Neural progenitor cell (in vitro differentiated cells): ENCODE results near the gene TMEM256. TPM values are rescaled to one million over a fixed set of nuclear protein-coding genes. Genes with fewer than 3 reads are reported as not detected.

Experiments used
- DNase-seq: peaks from one replicate; pipeline ENCODE4 v3.0.0-alpha.2; 2016; ENCODE audit warnings: low spot score
- H2AFZ ChIP-seq: fragments of 200-600 bp; sonication (generic); replicated peaks from 2 replicates; pipeline ENCODE4 v1.6.1; 2016; ENCODE audit warnings: antibody characterized with exemption
- H3F3A ChIP-seq: fragments of 200-600 bp; sonication (generic); 2 replicates; pipeline ENCODE4 v1.6.1; 2016; ENCODE audit warnings: antibody characterized with exemption, low read depth
- H3K27ac ChIP-seq: fragments of 200-600 bp; sonication (generic); 2 replicates; pipeline ENCODE4 v1.5.1; 2016; ENCODE audit warnings: mild to moderate bottlenecking
- H3K27me3 ChIP-seq: fragments of 200-600 bp; sonication (generic); 2 replicates; pipeline ENCODE4 v1.6.1; 2016; ENCODE audit warnings: mild to moderate bottlenecking, moderate library complexity
- H3K36me3 ChIP-seq: fragments of 200-600 bp; sonication (generic); 2 replicates; pipeline ENCODE4 v1.5.1; 2016
- H3K4me1 ChIP-seq: fragments of 200-600 bp; sonication (generic); 2 replicates; pipeline ENCODE4 v1.6.1; 2016; ENCODE audit warnings: mixed run types
- H3K4me2 ChIP-seq: fragments of 200-600 bp; sonication (generic); 2 replicates; pipeline ENCODE4 v1.6.1; 2016
- H3K4me3 ChIP-seq: fragments of 200-600 bp; sonication (generic); 2 replicates; pipeline ENCODE4 v1.5.1; 2016
- H3K79me2 ChIP-seq: fragments of 200-600 bp; sonication (generic); 2 replicates; pipeline ENCODE4 v1.6.1; 2016; ENCODE audit warnings: low read depth
- H3K9ac ChIP-seq: fragments of 200-600 bp; sonication (generic); 2 replicates; pipeline ENCODE4 v1.6.1; 2016
- H3K9me3 ChIP-seq: fragments of 200-600 bp; sonication (generic); 2 replicates; pipeline ENCODE4 v1.5.1; 2016; ENCODE audit warnings: low read depth
- H4K20me1 ChIP-seq: fragments of 200-600 bp; sonication (generic); 2 replicates; pipeline ENCODE4 v1.6.1; 2016; ENCODE audit warnings: low read depth
- H3K27ac Mint-ChIP-seq: 3 replicates; pipeline ENCODE4 v1.8.0; 2021; ENCODE audit warnings: mixed read lengths
- H3K27me3 Mint-ChIP-seq: 2 replicates; pipeline ENCODE4 v1.8.0; 2022; ENCODE audit warnings: low read depth, mild to moderate bottlenecking, inconsistent platforms, moderate library complexity, mixed read lengths; ENCODE audit not compliant: insufficient read depth
- H3K36me3 Mint-ChIP-seq: 3 replicates; pipeline ENCODE4 v1.8.0; 2021; ENCODE audit warnings: mixed read lengths
- H3K4me1 Mint-ChIP-seq: 3 replicates; pipeline ENCODE4 v1.8.0; 2021; ENCODE audit warnings: mixed read lengths
- H3K4me3 Mint-ChIP-seq: 3 replicates; pipeline ENCODE4 v1.8.0; 2021; ENCODE audit warnings: mild to moderate bottlenecking, moderate library complexity, mixed read lengths
- H3K9me3 Mint-ChIP-seq: 3 replicates; pipeline ENCODE4 v1.8.0; 2020; ENCODE audit warnings: mixed read lengths
- EZH2 ChIP-seq: fragments of 200-600 bp; sonication (generic); IDR thresholded peaks from 2 replicates; pipeline ENCODE4 v1.6.1; 2017; ENCODE audit warnings: antibody characterized with exemption, mild to moderate bottlenecking, moderate library complexity
- EZH2phosphoT487 ChIP-seq: fragments of 200-600 bp; sonication (generic); IDR thresholded peaks from 2 replicates; pipeline ENCODE4 v1.6.1; 2017; ENCODE audit warnings: antibody characterized with exemption
- total RNA-seq: library from RNA; depleted of rRNA; stranded (reverse); fragments of >200 nt; gene quantifications from 2 replicates; pipeline ENCODE4 v1.2.3, GENCODE V29; 2015; ENCODE audit warnings: low replicate concordance
- TF ChIP-seq, protein P1 (sequence below): fragments of 200-600 bp; sonication (generic); IDR thresholded peaks from 2 replicates; pipeline ENCODE4 v1.5.1; 2017; ENCODE audit warnings: antibody characterized with exemption, mild to moderate bottlenecking

TMEM256 gene
- total RNA-seq, 1 donor from 2014 or later: 72.0 TPM

- Mint-ChIP-seq H3K9me3 (no peaks in the 10 kb centered on the region), H3K27me3 (peaks cover 11% of the 10 kb centered on the region), H3K36me3 (peaks cover 6% of the 10 kb centered on the region), H3K4me1 (peaks cover 20% of the 10 kb centered on the region), H3K4me3 (no peak overlapping the region), H3K27ac (no peak overlapping the region)
- no peak overlapping the region for H3K9ac ChIP-seq
- H4K20me1 ChIP-seq: peaks cover 4% of the 10 kb centered on the region
- DNase-seq: no peak
- no peaks in the 10 kb centered on the region for H3K36me3 ChIP-seq
- no peak overlapping the region for H2AFZ ChIP-seq
- peaks cover 13% of the 10 kb centered on the region for H3K79me2 ChIP-seq
- H3K4me3 ChIP-seq: no peak overlapping the region
- peaks cover 36% of the 10 kb centered on the region for H3F3A ChIP-seq
- TF ChIP-seq EZH2: no peak
- no peak for TF ChIP-seq EZH2phosphoT487
- H3K4me2 ChIP-seq: no peak overlapping the region
- peaks cover under 1% of the 10 kb centered on the region for H3K27me3 ChIP-seq
- peaks cover 13% of the 10 kb centered on the region for H3K4me1 ChIP-seq
- no peaks in the 10 kb centered on the region for H3K9me3 ChIP-seq
- no peak overlapping the region for H3K27ac ChIP-seq
Measured at GRCh38 chr17:7398612-7399011, 5.3 kb downstream of the TMEM256 start.

DNA sequence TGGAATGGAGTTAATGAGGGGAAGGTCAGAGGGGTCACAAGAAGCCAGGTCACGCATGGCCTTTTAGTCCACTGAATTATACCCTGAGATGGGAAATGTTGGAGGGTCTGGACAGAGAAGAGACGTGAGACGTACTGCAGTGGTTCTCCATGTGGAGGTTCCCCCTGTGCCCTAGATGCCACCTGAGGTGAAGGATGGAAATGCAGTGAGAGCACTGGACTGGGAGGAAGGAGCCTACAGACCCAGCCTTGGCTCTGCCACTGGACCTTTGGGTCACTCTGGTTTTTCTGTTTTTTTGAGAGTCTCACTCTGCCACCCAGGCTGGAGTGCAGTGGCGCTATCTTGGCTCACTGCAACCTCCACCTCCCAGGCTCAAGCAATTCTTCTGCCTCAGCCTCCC, 7.8 kb downstream of the TMEM256 start:
- no peak for DNase-seq
- H3K4me2 ChIP-seq: no peak overlapping the region
- H3K4me3 Mint-ChIP-seq: peak overlapping the region; percentile 48

GRCh38 chr17:7394452-7395191, 9.3 kb downstream of the TMEM256 start, which contains the start of gene PLSCR3:
Gene PLSCR3 (minus strand): TSS chr17:7394525. CDS start chr17:7394110, 415 bp downstream.
- Histone ChIP-seq H3K36me3 (no peaks in the 10 kb centered on the region), H3F3A (peaks cover 16% of the 10 kb centered on the region), H3K4me1 (peaks cover 10% of the 10 kb centered on the region), H2AFZ (peak within 1 kb of the TSS; percentile 90), H3K27me3 (peaks cover 5% of the 10 kb centered on the region), H4K20me1 (peaks cover 10% of the 10 kb centered on the region), H3K4me2 (peak within 1 kb of the TSS; percentile 87), H3K9me3 (no peaks in the 10 kb centered on the region), H3K9ac (no peak within 1 kb of the TSS), H3K79me2 (no peaks in the 10 kb centered on the region), H3K4me3 (peak within 1 kb of the TSS; percentile 90), H3K27ac (peak within 1 kb of the TSS; percentile 33)
- peak within 1 kb of the TSS; percentile 96 for H3K27ac Mint-ChIP-seq
- H3K4me1 Mint-ChIP-seq: peaks cover 10% of the 10 kb centered on the region
- TF ChIP-seq EZH2phosphoT487: no peak
- TF ChIP-seq, protein P1, sequence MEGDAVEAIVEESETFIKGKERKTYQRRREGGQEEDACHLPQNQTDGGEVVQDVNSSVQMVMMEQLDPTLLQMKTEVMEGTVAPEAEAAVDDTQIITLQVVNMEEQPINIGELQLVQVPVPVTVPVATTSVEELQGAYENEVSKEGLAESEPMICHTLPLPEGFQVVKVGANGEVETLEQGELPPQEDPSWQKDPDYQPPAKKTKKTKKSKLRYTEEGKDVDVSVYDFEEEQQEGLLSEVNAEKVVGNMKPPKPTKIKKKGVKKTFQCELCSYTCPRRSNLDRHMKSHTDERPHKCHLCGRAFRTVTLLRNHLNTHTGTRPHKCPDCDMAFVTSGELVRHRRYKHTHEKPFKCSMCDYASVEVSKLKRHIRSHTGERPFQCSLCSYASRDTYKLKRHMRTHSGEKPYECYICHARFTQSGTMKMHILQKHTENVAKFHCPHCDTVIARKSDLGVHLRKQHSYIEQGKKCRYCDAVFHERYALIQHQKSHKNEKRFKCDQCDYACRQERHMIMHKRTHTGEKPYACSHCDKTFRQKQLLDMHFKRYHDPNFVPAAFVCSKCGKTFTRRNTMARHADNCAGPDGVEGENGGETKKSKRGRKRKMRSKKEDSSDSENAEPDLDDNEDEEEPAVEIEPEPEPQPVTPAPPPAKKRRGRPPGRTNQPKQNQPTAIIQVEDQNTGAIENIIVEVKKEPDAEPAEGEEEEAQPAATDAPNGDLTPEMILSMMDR: peak; percentile 59
- H3K9me3 Mint-ChIP-seq: no peaks in the 10 kb centered on the region
- DNase-seq: peak; percentile 94
- peaks cover 6% of the 10 kb centered on the region for H3K36me3 Mint-ChIP-seq
- peak within 1 kb of the TSS; percentile 94 for H3K4me3 Mint-ChIP-seq
- peaks cover 5% of the 10 kb centered on the region for H3K27me3 Mint-ChIP-seq

More for the DNA sequence above, 7.8 kb downstream of the TMEM256 start:
- Mint-ChIP-seq H3K4me1 (peaks cover 12% of the 10 kb centered on the region), H3K36me3 (peaks cover 4% of the 10 kb centered on the region), H3K27ac (no peak overlapping the region), H3K9me3 (no peaks in the 10 kb centered on the region), H3K27me3 (peaks cover 9% of the 10 kb centered on the region)
- Histone ChIP-seq H3K4me1 (peaks cover 10% of the 10 kb centered on the region), H3K36me3 (no peaks in the 10 kb centered on the region), H3F3A (peaks cover 20% of the 10 kb centered on the region), H3K4me3 (no peak overlapping the region), H3K9ac (no peak overlapping the region), H4K20me1 (peaks cover 10% of the 10 kb centered on the region), H2AFZ (no peak overlapping the region), H3K79me2 (no peaks in the 10 kb centered on the region), H3K27me3 (peaks cover 5% of the 10 kb centered on the region), H3K9me3 (no peaks in the 10 kb centered on the region), H3K27ac (no peak overlapping the region)
- TF ChIP-seq EZH2phosphoT487 (no peak), EZH2 (no peak)
- TF ChIP-seq, protein P1: no peak
